SU-DHL-6 (cell line): Measurements from ENCODE around the gene PCARE.

ENCODE experiments used
- H2AFZ ChIP-seq: fragments of 200-600 bp; sonication (generic); 2 replicates; pipeline ENCODE4 v1.6.1; 2014; ENCODE audit warnings: low read depth, mild to moderate bottlenecking, moderate library complexity, mixed read lengths, antibody characterized with exemption, low read length; ENCODE audit not compliant: severe bottlenecking
- H3F3A ChIP-seq: fragments of 200-600 bp; shearing (Covaris generic); 2 replicates; pipeline ENCODE4 v1.6.0; 2016; ENCODE audit warnings: antibody characterized with exemption, mild to moderate bottlenecking; ENCODE audit not compliant: insufficient read depth
- H3K27ac ChIP-seq: fragments of 200-600 bp; sonication (generic); 2 replicates; pipeline ENCODE4 v1.5.1; 2016; ENCODE audit warnings: low read depth, mild to moderate bottlenecking, low read length, moderate library complexity, mixed read lengths
- H3K27me3 ChIP-seq: fragments of 200-600 bp; sonication (generic), shearing (Covaris generic); 2 replicates; pipeline ENCODE4 v1.6.0; 2014; ENCODE audit warnings: mild to moderate bottlenecking, low read length
- H3K36me3 ChIP-seq: fragments of 200-600 bp; sonication (generic); 2 replicates; pipeline ENCODE4 v1.6.1; 2014; ENCODE audit warnings: mild to moderate bottlenecking, low read length, mixed read lengths
- H3K4me2 ChIP-seq: fragments of 300-600, 200-600 bp; shearing (Covaris generic), sonication (generic); 2 replicates; pipeline ENCODE4 v1.6.0; 2014; ENCODE audit warnings: low read length, low read depth, mild to moderate bottlenecking; ENCODE audit not compliant: poor library complexity, severe bottlenecking
- H3K4me3 ChIP-seq: fragments of 200-600 bp; sonication (generic); 2 replicates; pipeline ENCODE4 v1.5.1; 2014; ENCODE audit warnings: antibody characterized with exemption, low read length, mild to moderate bottlenecking, mixed read lengths; ENCODE audit not compliant: insufficient read depth, poor library complexity, severe bottlenecking
- H3K79me2 ChIP-seq: fragments of 200-600 bp; sonication (generic); 2 replicates; pipeline ENCODE4 v1.6.1; 2014; ENCODE audit warnings: mild to moderate bottlenecking, low read length, moderate library complexity; ENCODE audit not compliant: insufficient read depth
- H3K9ac ChIP-seq: fragments of 200-600 bp; sonication (generic); 2 replicates; pipeline ENCODE4 v1.7.0; 2014; ENCODE audit warnings: mild to moderate bottlenecking, low read length
- H3K9me2 ChIP-seq: fragments of 200-600 bp; sonication (generic); replicated peaks from 2 replicates; pipeline ENCODE4 v1.6.1; 2014; ENCODE audit warnings: low read length; ENCODE audit not compliant: insufficient read depth
- H3K9me3 ChIP-seq: fragments of 200-600 bp; sonication (generic); 2 replicates; pipeline ENCODE4 v1.6.1; 2014; ENCODE audit warnings: low read length, mixed read lengths; ENCODE audit not compliant: insufficient read depth
- H4K20me1 ChIP-seq: fragments of 200-600 bp; sonication (generic); 2 replicates; pipeline ENCODE4 v1.6.1; 2014; ENCODE audit warnings: low read depth, mild to moderate bottlenecking, antibody characterized with exemption, low read length, moderate library complexity, mixed read lengths
- EZH2phosphoT487 ChIP-seq: fragments of 200-600 bp; sonication (generic), shearing (Covaris generic); conservative IDR thresholded peaks from 2 replicates; pipeline ENCODE4 v1.6.1; 2018; ENCODE audit warnings: mild to moderate bottlenecking, antibody characterized with exemption, low read length, moderate library complexity, mixed read lengths
- TF ChIP-seq, protein P1 (sequence below): fragments of 200-600 bp; sonication (generic); IDR thresholded peaks from one replicate; pipeline ENCODE4 v1.5.1; 2017; ENCODE audit warnings: antibody characterized with exemption, mild to moderate bottlenecking, low read length, moderate library complexity; ENCODE audit not compliant: insufficient read depth, poor library complexity, severe bottlenecking

PCARE gene

DNA sequence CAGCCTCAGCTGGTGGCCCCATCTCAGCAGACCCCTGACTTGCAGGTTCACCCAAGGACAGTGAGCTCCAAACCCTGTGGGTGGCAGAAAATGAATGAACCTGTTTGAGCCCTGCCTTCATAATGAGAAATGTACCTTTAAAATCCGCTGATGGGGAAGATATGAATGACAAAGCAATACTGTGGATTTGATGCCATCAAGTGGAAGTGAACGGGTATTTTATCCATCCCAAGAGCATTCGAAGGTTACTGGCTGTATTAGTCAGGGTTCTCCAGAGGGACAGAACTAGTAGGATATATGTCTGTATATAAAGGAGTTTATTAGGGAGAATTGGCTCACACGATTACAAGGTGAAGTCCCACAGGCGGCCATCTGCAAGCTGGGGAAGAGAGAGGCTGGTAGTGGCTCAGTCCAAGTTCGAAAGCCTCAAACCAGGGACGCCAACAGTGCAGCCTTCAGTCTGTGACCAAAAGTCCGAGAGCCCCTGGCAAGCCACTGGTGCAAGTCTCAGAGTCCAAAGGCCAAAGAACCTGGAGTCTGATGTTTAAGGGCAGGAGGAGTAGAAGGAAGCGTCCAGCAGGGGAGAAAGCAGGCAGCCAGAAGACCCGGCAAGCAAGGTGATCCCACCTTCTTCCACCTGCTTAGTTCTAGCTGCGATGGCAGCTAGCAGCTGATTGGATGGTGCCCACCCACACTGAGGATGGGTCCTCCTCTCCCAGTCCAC is 61.1 kb downstream of the PCARE start:
- H3K27ac ChIP-seq, result no peak overlapping the region
- H3K9me2 ChIP-seq, result no peaks in the 10 kb centered on the region
- no peaks in the 10 kb centered on the region for H3F3A ChIP-seq
- H3K36me3 ChIP-seq, result no peaks in the 10 kb centered on the region
- TF ChIP-seq EZH2phosphoT487, result no peak
- TF ChIP-seq, protein P1, sequence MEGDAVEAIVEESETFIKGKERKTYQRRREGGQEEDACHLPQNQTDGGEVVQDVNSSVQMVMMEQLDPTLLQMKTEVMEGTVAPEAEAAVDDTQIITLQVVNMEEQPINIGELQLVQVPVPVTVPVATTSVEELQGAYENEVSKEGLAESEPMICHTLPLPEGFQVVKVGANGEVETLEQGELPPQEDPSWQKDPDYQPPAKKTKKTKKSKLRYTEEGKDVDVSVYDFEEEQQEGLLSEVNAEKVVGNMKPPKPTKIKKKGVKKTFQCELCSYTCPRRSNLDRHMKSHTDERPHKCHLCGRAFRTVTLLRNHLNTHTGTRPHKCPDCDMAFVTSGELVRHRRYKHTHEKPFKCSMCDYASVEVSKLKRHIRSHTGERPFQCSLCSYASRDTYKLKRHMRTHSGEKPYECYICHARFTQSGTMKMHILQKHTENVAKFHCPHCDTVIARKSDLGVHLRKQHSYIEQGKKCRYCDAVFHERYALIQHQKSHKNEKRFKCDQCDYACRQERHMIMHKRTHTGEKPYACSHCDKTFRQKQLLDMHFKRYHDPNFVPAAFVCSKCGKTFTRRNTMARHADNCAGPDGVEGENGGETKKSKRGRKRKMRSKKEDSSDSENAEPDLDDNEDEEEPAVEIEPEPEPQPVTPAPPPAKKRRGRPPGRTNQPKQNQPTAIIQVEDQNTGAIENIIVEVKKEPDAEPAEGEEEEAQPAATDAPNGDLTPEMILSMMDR, result no peak
- no peaks in the 10 kb centered on the region for H3K9me3 ChIP-seq
- H3K27me3 ChIP-seq, result no peaks in the 10 kb centered on the region
- H3K79me2 ChIP-seq, result no peaks in the 10 kb centered on the region
- no peak overlapping the region for H3K9ac ChIP-seq
- no peak overlapping the region for H3K4me3 ChIP-seq
- H4K20me1 ChIP-seq, result no peaks in the 10 kb centered on the region
- no peak overlapping the region for H2AFZ ChIP-seq
- no peak overlapping the region for H3K4me2 ChIP-seq

DNA sequence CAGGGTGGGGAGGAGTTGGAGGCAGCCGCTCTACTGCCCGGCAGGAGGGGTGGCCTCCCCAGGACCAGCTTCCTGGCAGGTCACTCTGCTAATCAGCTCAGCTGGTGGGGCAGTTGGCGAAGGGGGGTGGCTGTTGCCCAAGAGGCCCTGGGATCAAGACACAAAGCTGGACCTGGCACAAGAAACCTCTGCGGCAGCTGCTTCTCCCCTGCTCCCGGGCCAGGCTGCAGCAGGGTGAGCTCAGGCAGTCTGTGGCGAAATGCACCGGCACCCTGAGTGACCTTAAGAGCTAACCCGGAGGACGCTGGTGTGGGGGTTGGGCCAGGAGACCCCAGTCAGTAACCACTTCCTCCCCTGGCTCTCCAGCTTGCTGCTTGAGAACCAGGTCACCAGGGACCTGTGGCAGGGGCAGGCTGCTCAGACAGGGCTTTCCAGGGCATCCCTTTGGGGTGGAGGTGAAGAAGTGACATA is 62.1 kb downstream of the PCARE start:
- H3K27me3 ChIP-seq, result no peaks in the 10 kb centered on the region
- no peaks in the 10 kb centered on the region for H3K9me3 ChIP-seq
- TF ChIP-seq, protein P1, result no peak
- TF ChIP-seq EZH2phosphoT487, result no peak
- H3F3A ChIP-seq, result no peaks in the 10 kb centered on the region
- no peaks in the 10 kb centered on the region for H3K36me3 ChIP-seq
- no peaks in the 10 kb centered on the region for H3K9me2 ChIP-seq
- no peak overlapping the region for H3K4me2 ChIP-seq
- no peaks in the 10 kb centered on the region for H3K79me2 ChIP-seq
- no peaks in the 10 kb centered on the region for H4K20me1 ChIP-seq
- no peak overlapping the region for H3K9ac ChIP-seq
- no peak overlapping the region for H3K4me3 ChIP-seq
- H3K27ac ChIP-seq, result no peak overlapping the region
- H2AFZ ChIP-seq, result no peak overlapping the region
